Choroid plexus epithelial cell (primary cell): ENCODE data around the gene CYS1.

ENCODE experiments used
- DNase-seq: peaks from one replicate; pipeline ENCODE4 v3.0.0-alpha.2; 2010; ENCODE audit warnings: low read depth
- H3K4me3 ChIP-seq: 2 replicates; pipeline ENCODE4 v1.5.1; 2011; ENCODE audit warnings: low read depth, mild to moderate bottlenecking, control low read depth, low read length, moderate library complexity
- TF ChIP-seq, protein P1 (sequence below): conservative IDR thresholded peaks from 2 replicates; pipeline ENCODE4 v1.5.1; 2011; ENCODE audit warnings: low read depth, mild to moderate bottlenecking, control low read depth, inconsistent platforms, low read length, moderate library complexity

Gene CYS1

DNA sequence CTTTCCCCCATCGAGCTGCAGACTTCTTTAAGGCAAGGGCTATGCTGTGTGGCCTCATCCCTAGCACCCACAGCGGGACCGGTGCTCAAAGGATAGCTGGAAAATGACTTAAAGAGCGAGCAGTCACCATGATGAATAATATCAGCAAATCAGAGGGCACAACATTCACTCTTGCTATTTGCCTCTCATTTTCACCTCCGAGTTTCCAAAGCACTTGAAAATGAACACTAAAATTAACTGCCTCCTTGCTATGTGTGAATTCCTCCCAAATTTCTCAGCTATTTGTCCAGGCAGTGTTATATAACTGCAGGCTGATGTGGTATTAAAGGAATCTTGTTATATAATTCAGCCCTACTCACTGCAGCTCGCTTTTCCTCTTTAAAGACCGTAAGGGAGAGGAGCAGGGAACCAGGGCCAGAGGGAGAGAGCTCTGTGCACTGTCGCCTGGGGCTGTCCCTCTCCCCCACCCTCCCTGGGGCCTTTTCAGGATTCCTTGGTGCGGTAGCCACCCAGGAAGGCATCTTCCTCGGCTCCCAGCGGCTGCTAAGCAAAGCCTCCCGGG lies 1.4 kb downstream of the CYS1 start:
- peak; percentile 22 for DNase-seq
- TF ChIP-seq, protein P1, sequence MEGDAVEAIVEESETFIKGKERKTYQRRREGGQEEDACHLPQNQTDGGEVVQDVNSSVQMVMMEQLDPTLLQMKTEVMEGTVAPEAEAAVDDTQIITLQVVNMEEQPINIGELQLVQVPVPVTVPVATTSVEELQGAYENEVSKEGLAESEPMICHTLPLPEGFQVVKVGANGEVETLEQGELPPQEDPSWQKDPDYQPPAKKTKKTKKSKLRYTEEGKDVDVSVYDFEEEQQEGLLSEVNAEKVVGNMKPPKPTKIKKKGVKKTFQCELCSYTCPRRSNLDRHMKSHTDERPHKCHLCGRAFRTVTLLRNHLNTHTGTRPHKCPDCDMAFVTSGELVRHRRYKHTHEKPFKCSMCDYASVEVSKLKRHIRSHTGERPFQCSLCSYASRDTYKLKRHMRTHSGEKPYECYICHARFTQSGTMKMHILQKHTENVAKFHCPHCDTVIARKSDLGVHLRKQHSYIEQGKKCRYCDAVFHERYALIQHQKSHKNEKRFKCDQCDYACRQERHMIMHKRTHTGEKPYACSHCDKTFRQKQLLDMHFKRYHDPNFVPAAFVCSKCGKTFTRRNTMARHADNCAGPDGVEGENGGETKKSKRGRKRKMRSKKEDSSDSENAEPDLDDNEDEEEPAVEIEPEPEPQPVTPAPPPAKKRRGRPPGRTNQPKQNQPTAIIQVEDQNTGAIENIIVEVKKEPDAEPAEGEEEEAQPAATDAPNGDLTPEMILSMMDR, result no peak
- H3K4me3 ChIP-seq, result peak overlapping the region; percentile 50

DNA sequence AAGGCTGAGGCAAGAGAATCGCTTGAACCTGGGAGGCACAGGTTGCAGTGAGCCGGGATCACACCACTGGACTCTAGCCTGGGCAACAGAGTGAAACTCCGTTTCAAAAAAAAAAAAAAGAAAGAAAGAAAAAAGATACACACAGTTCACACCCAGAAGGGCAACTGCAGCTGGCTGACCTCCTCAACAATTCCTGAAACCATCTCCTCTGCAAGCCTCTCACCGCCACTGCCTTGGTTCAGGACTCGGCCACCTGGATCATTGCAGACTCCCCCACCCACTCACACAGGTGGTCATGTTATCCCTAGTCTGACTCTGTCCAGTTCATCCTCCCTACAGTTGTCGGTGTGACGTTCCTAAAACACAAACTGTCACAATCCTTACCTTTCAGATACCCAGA lies 2.2 kb downstream of the CYS1 start:
- TF ChIP-seq, protein P1, result no peak
- DNase-seq, result no peak
- no peak overlapping the region for H3K4me3 ChIP-seq

DNA sequence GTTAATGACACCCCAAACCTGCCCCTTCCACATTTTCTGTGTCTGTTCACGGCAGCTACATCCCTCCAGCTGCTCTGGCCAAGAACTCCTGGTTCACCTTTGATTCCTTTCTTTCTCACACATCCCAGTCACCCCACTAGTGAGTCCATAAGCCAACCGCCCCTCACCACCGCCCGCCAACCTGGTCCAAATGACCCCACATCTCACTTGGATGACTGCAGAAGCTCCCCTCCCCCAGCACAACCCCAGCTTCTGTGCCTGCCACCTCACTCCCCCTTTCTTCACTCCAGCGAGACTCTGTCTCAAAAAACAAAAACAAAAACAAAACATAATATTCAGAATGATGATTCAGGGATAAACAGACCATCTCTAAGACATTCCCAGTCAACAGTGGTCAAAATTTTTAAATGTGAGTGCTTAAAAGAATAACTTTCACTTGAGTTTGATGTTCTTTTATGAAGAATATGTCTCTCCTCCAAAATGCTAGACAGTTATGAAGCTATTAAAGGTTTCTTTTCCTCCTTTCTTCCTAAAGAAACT lies 3.2 kb downstream of the CYS1 start:
- TF ChIP-seq, protein P1, result no peak
- no peak for DNase-seq
- H3K4me3 ChIP-seq, result no peak overlapping the region

DNA sequence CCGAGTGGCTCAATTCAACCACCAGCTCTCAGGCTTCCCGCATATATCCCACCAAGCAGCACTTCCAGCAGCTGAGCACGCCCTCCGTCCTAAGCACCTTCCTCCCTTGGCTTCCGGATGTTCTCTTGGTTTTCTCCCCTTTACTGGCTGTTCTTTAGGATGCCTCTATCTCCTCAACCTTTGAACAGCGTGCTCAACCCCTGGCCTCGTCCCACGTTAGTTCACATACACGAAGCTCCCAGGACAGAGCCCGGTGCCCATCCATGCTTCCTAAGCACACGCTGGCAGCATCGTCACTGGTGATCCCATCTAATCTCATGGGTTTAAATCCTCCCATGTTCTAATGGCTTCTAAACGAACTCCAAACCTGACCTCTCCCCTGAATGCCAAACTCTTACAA lies 3.7 kb downstream of the CYS1 start:
- TF ChIP-seq, protein P1, result no peak
- no peak overlapping the region for H3K4me3 ChIP-seq
- DNase-seq, result no peak

DNA sequence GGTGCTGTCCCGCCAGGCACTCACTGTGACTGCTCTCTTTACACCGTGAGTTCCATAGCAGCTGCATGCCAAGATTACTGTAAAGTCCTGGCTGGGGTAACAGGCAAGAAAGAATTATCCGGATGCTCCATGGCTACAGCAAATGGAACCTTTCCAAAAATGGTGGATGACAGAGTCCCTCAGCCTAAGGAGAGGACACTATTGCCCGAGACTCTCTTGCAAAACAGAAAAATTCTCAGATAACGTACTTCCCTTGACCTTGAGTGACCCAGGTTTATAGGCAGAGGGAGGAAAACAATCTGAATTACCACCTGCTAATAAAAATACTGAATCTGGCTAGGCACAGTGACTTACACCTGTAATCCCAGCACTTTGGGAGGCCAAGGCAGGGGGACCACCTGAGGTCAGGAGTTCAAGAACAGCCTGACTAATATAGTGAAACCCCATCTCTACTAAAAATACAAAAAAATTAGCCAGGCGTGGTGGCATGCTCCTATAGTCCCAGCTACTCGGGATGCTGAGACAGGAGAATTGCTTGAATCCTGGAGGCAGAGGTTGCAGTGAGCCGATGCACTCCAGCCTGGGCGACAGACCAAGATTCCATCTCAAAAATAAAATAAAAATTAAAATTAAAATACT lies 4.5 kb downstream of the CYS1 start:
- no peak overlapping the region for H3K4me3 ChIP-seq
- no peak for DNase-seq
- TF ChIP-seq, protein P1, result no peak

DNA sequence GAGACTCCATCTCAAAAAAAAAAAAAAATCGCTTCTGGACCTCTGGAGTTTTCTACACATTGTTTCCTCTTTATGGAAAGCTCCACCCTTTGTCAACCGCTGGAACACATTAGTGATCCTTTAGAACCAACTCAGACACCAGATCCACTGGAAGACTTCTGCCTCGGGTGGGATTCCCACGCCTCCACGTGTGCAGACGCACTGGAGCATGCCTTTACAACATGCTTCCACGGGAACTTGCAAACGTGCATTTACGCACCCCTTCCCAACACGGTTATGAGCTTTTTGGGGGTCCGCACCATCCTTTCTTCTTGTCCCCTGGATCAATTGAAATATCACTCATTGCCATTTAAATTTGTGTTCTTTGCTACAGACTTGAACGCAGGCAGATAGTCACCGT lies 5.1 kb downstream of the CYS1 start:
- no peak for DNase-seq
- TF ChIP-seq, protein P1, result no peak
- H3K4me3 ChIP-seq, result no peak overlapping the region

- no peak overlapping the region for H3K4me3 ChIP-seq
- TF ChIP-seq, protein P1, result no peak
- peak; percentile 14 for DNase-seq
These were observed 6.5 kb downstream of the CYS1 start for GRCh38 chr2:10073706-10074105.
